Esophagus muscularis mucosa (tissue), 4 donors: ENCODE results near the gene GABARAPL2. TPM values are rescaled to one million over a fixed set of nuclear protein-coding genes. Genes with fewer than 3 reads are reported as not detected.

Experiments
- DNase-seq: peaks from one replicate; pipeline ENCODE4 v3.0.0-alpha.2; 2017; ENCODE audit errors: extremely low spot score
- H3K27ac ChIP-seq, 4 donors: fragments of 200-600 bp; sonication (generic); replicated peaks in 1 of 4; 1 replicate in 3 of 4; 2 replicates in 1 of 4; pipeline ENCODE4 v1.5.1; 2016 to 2019; ENCODE audit warnings: mild to moderate bottlenecking in 1 of 4
- H3K27me3 ChIP-seq, 4 donors: fragments of 200-600 bp; sonication (generic); one replicate each; pipeline versions ENCODE4 v1.5.1 to v1.6.0; 2016 to 2019
- H3K36me3 ChIP-seq, 4 donors: fragments of 200-600 bp; sonication (generic); one replicate each; pipeline ENCODE4 v1.5.1; 2016 to 2019
- H3K4me1 ChIP-seq, 4 donors: fragments of 200-600 bp; sonication (generic); one replicate each; pipeline ENCODE4 v1.5.1; 2016 to 2019
- H3K4me3 ChIP-seq, 4 donors: fragments of 200-600 bp; sonication (generic); 1 replicate in 2 of 4; 2 replicates in 2 of 4; pipeline ENCODE4 v1.5.1; 2016 to 2019; ENCODE audit warnings: mild to moderate bottlenecking in 4 of 4, moderate library complexity in 1 of 4
- H3K9me3 ChIP-seq, 4 donors: fragments of 200-600 bp; sonication (generic); 1 replicate in 3 of 4; 2 replicates in 1 of 4; pipeline ENCODE4 v1.5.1; 2016 to 2019
- EP300 ChIP-seq: sonication (generic); formaldehyde crosslinking; IDR thresholded peaks from one replicate; pipeline ENCODE4 v1.6.1; 2017; ENCODE audit warnings: antibody characterized with exemption
- POLR2A ChIP-seq: fragments of 450-650 bp; IDR thresholded peaks from one replicate; pipeline ENCODE4 v1.6.1; 2017; ENCODE audit warnings: antibody characterized with exemption, moderate library complexity, mild to moderate bottlenecking, low read depth
- POLR2AphosphoS5 ChIP-seq, 2 donors: sonication (generic); formaldehyde crosslinking; IDR thresholded peaks; one replicate each; pipeline ENCODE4 v1.6.1; 2017; ENCODE audit warnings: antibody characterized with exemption in 2 of 2
- WGBS: methylation state at CpG from one replicate; pipeline ENCODE4 v1.1.5; 2018; 5-methylcytosine and 5-hydroxymethylcytosine counted together
- intact Hi-C: fragments of 100-400 bp; cut with DNase I; formaldehyde crosslinking; loops from one replicate; pipeline ENCODE4 v1.15.1; 2023
- total RNA-seq, 4 donors: library from RNA; depleted of rRNA; stranded (reverse); fragments of >200 nt; gene quantifications; one replicate each; pipeline versions ENCODE4 v1.1.0 to v1.2.1, GENCODE V29; 2016
- TF ChIP-seq, protein P1 (sequence below), 3 experiments: fragments of 200-600 bp in 2 of 3; fragments of 450-650 bp in 1 of 3; sonication (generic) in 2 of 3; IDR thresholded peaks; one replicate each; pipeline ENCODE4 v1.5.1; 2017 to 2019; ENCODE audit warnings: antibody characterized with exemption in 3 of 3, mild to moderate bottlenecking in 2 of 3, moderate library complexity in 1 of 3

GABARAPL2 gene
- total RNA-seq, 4 donors from 2014 or later, result 84.5 to 114 (median 101) TPM

- Histone ChIP-seq H3K27me3 (no peaks in the 10 kb centered on the region), H3K9me3 (no peaks in the 10 kb centered on the region), H3K27ac (peak overlapping the region in 1 of 4 donors; percentile 6), H3K4me1 (peaks cover 19 to 25% (median 23%) of the 10 kb centered on the region in 4 donors), H3K4me3 (no peak overlapping the region), H3K36me3 (peaks cover 38 to 94% (median 83%) of the 10 kb centered on the region in 4 donors)
- TF ChIP-seq, protein P1, sequence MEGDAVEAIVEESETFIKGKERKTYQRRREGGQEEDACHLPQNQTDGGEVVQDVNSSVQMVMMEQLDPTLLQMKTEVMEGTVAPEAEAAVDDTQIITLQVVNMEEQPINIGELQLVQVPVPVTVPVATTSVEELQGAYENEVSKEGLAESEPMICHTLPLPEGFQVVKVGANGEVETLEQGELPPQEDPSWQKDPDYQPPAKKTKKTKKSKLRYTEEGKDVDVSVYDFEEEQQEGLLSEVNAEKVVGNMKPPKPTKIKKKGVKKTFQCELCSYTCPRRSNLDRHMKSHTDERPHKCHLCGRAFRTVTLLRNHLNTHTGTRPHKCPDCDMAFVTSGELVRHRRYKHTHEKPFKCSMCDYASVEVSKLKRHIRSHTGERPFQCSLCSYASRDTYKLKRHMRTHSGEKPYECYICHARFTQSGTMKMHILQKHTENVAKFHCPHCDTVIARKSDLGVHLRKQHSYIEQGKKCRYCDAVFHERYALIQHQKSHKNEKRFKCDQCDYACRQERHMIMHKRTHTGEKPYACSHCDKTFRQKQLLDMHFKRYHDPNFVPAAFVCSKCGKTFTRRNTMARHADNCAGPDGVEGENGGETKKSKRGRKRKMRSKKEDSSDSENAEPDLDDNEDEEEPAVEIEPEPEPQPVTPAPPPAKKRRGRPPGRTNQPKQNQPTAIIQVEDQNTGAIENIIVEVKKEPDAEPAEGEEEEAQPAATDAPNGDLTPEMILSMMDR (IDR thresholded peaks at IDR 0.05), result no peak
- TF ChIP-seq EP300, result no peak
- TF ChIP-seq POLR2A, result no peak
- TF ChIP-seq POLR2AphosphoS5 (IDR thresholded peaks at IDR 0.05), result no peak
- intact Hi-C loops, result no loop called here
- 46% methylated on average over 3 of the region's 3 CpGs for WGBS
- no peak for DNase-seq
Measured at GRCh38 chr16:75576384-75576811, 10.2 kb downstream of the GABARAPL2 start.

GRCh38 chr16:75578212-75578611 is 12.0 kb downstream of the GABARAPL2 start:
- TF ChIP-seq POLR2AphosphoS5 (IDR thresholded peaks at IDR 0.05), result no peak
- TF ChIP-seq EP300, result no peak
- TF ChIP-seq, protein P1 (IDR thresholded peaks at IDR 0.05), result no peak
- no peak for TF ChIP-seq POLR2A
- Histone ChIP-seq H3K27ac (no peak overlapping the region), H3K27me3 (no peaks in the 10 kb centered on the region), H3K4me3 (no peak overlapping the region), H3K9me3 (no peaks in the 10 kb centered on the region), H3K4me1 (peaks cover 5 to 10% (median 6%) of the 10 kb centered on the region in 4 donors), H3K36me3 (peaks cover 28 to 77% (median 66%) of the 10 kb centered on the region in 4 donors)
- 94% methylated on average over 7 of the region's 7 CpGs for WGBS
- no peak for DNase-seq
- intact Hi-C loops, result no loop called here

DNA sequence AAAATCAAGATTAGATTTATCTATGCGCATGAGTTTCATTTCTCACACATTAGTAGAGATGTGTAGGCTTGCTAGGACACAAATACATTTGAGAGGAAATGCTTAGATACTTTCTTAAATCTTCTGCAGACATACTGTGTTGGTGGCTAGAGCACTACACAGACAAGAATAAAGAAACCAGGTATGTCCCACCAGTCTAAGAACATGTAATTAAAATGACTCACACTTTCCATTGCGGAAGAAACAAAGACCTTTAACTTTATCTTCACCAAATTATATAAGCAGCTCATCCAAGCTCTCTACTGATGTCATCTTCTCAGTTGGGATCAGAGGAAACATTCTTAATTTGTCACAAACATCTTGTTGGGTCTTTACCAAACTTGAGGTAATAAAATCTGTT is 12.5 kb downstream of the GABARAPL2 start:
- H3K27me3 ChIP-seq, result no peaks in the 10 kb centered on the region
- intact Hi-C loops, result no loop called here
- TF ChIP-seq, protein P1 (IDR thresholded peaks at IDR 0.05), result no peak
- no peak for TF ChIP-seq EP300
- no peak for TF ChIP-seq POLR2A
- no peak for TF ChIP-seq POLR2AphosphoS5 (IDR thresholded peaks at IDR 0.05)

DNA sequence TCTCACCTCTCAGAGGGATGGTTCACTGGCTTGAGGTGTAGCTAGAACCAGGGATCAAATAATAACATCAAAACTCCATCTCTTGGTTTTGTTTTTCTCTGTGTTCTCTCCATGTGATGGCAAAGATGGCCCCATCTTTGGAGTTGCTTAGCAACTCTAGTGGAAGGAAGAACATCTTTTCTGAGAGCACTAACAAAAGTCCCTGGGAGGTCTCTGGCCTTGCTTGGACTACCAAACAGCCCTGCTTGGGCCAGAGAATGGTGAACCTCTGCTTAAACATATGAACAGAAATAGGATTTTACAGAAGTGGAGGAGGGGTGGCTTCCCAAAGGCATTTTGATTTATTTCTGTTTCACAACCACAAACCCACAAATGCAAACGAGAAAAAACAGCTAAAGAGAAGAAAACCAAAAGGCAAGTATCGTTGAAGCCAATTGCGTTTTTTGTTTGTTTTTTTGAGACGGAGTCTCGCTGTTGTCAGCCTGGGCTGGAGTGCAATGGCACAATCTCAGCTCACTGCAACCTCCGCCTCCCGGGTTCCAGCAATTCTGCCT is 13.2 kb downstream of the GABARAPL2 start:
- intact Hi-C loops, result no loop called here
- H3K4me3 ChIP-seq, result no peak overlapping the region
- peaks cover 0 to 3% (median 0%) of the 10 kb centered on the region in 4 donors for H3K4me1 ChIP-seq
- TF ChIP-seq POLR2AphosphoS5 (IDR thresholded peaks at IDR 0.05), result no peak
- no peak for TF ChIP-seq POLR2A
- TF ChIP-seq, protein P1 (IDR thresholded peaks at IDR 0.05), result no peak
- TF ChIP-seq EP300, result no peak
- 91% methylated on average over 7 of the region's 7 CpGs for WGBS
- no peaks in the 10 kb centered on the region for H3K27me3 ChIP-seq
- peaks cover 28 to 67% (median 54%) of the 10 kb centered on the region in 4 donors for H3K36me3 ChIP-seq
- H3K9me3 ChIP-seq, result no peaks in the 10 kb centered on the region
- no peak overlapping the region for H3K27ac ChIP-seq
- no peak for DNase-seq

More for the DNA sequence above, 12.5 kb downstream of the GABARAPL2 start:
- Histone ChIP-seq H3K27ac (no peak overlapping the region), H3K4me3 (no peak overlapping the region), H3K4me1 (peaks cover under 1 to 4% (median 2%) of the 10 kb centered on the region in 4 donors), H3K9me3 (no peaks in the 10 kb centered on the region), H3K36me3 (peaks cover 28 to 72% (median 61%) of the 10 kb centered on the region in 4 donors)
- 88% methylated on average over 2 of the region's 2 CpGs for WGBS
- DNase-seq, result no peak

GRCh38 chr16:75584108-75584507 is 17.9 kb downstream of the GABARAPL2 start:
- peaks cover 5 to 26% (median 14%) of the 10 kb centered on the region in 4 donors for H3K36me3 ChIP-seq
- H3K9me3 ChIP-seq, result no peaks in the 10 kb centered on the region
- 77% methylated on average over 3 of the region's 3 CpGs for WGBS
- DNase-seq, result no peak
- no peak overlapping the region for H3K27ac ChIP-seq
- TF ChIP-seq, protein P1 (IDR thresholded peaks at IDR 0.05), result no peak
- TF ChIP-seq EP300 (no peak), POLR2AphosphoS5 (IDR thresholded peaks at IDR 0.05) (no peak), POLR2A (no peak)
- intact Hi-C loops, result no loop called here
- H3K27me3 ChIP-seq, result no peaks in the 10 kb centered on the region
- H3K4me1 ChIP-seq, result peaks cover 0 to 5% (median 4%) of the 10 kb centered on the region in 4 donors
- no peak overlapping the region for H3K4me3 ChIP-seq
